NCI-H1436 treated with DMSO at 0.1 percent for 48 hours (cell line): ENCODE measurements around the gene R3HCC1L.

Experiments used
- DNase-seq: peaks from one replicate; lab custom pipeline; 2025; lab: John Stamatoyannopoulos, UW

The R3HCC1L gene

DNA sequence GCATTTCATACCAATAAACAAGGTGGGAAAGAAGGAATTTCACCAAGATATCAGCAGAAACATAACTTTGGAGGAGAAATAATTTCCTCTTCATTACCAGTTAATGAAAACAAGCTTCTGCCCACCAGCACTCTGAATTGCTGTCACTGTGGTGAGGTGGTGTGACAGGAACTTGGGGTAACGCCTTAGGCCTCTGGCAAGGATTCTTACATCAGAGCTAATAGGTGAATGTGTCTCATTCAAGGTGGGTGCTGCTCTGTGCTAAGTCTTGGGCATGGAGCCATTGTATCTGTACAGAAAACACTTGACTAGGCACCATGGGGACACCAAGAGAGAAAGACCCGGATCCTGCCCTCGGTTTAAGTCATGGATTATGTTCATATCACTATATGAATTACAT lies 141.9 kb downstream of the R3HCC1L start:
- DNase-seq: no peak

GRCh38 chr10:98285416-98285815 lies 151.0 kb downstream of the R3HCC1L start:
- no peak for DNase-seq

DNA sequence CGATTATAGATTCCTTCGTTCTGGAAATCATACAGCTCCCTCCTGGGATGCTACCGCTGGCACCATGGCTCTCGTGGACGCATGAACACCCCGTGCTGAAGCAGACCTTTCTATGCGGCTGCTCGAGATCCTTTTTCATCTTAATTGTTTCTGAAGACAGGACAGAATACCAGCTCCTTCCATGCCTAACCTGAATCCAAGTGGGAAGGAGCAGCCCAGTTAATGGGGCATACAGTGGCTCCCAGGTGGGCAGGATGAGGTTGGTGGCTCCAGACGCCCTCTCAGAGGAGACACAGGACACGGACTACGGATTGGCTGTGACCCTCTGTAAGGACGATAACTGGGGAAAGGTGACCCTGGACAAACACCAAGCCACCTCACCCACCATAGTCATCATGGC lies 152.0 kb downstream of the R3HCC1L start:
- DNase-seq: no peak

DNA sequence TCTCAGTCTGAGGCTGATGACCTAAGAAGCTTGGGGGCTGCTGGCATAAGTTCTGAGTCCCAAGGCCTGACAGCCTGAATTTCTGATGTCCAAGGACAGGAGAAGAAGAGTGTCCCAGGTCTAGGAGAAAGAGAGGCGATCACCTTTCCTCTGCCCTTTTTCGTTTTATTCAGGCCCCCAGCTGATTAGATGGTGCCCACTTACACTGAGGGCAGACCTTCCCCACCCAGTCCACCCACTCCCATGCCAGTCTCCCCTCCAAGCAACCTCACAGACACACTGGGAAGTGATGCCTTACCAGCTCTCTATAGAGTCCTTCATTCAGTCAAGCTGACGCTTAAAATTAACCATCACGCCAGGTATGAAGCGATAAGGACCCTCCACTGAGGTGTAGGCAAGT lies 152.9 kb downstream of the R3HCC1L start:
- DNase-seq: no peak

GRCh38 chr10:98289802-98290209 lies 155.3 kb downstream of the R3HCC1L start:
- DNase-seq: no peak

GRCh38 chr10:98292971-98293370 lies 158.5 kb downstream of the R3HCC1L start:
- DNase-seq: no peak

DNA sequence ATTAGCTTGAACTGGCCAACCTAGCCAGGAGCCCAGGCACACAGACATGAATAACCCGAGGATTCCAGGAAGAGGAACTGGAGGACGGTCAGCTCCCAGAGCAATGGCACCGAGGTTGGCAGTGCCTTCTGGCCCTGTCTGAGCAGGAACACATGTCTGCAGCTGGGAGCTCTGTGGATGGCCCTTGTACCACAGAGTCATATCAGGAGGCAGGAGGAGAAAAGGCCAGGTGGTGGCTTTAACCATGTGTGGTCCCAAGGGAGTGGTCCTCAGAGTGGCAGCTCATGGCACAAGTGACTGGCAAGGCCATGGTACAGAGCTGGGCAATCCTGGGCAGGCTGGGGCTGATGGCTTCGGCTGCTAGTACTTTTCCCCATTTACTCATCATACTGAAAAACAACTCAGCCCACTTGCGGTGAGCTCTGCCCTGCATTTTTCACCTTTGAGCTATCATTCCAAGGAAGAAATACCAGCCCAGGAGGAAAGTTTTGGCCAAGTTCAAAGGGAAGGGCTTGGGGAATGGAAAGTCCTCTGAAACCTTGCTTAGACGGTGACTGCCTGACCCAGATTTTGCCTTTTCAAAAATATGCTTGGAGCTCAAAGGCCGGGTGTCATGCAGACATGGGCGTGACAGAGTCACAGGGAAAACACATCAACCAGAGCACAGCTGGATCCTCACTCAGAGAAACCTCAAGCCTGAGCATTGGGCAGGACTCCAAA lies 159.3 kb downstream of the R3HCC1L start:
- DNase-seq: no peak

GRCh38 chr10:98294270-98294627 lies 159.8 kb downstream of the R3HCC1L start:
- DNase-seq: no peak
